ENCODE measurements around the gene OBP2A. TPM values are rescaled to one million over a fixed set of nuclear protein-coding genes. Genes with fewer than 3 reads are reported as not detected.

OBP2A gene
- polyA plus RNA-seq, 4 donors, result 0.09 TPM; not detected in 3

- FAIRE-seq, result no peak
- Histone ChIP-seq H3K4me3 (ENCODE audit: low read depth in 1 of 3, low read length in 3 of 3) (no peak overlapping the region), H3K9me3 (ENCODE audit: control insufficient read depth in 2 of 2, insufficient read depth in 1 of 2, low read depth in 1 of 2, low read length in 1 of 2) (no peaks in the 10 kb centered on the region), H3K36me3 (ENCODE audit: control insufficient read depth in 3 of 3, insufficient read depth in 2 of 3, low read depth in 1 of 3, low read length in 3 of 3) (no peaks in the 10 kb centered on the region), H3K27me3 (ENCODE audit: control insufficient read depth in 3 of 3, insufficient read depth in 3 of 3, low read length in 3 of 3) (no peaks in the 10 kb centered on the region), H3K4me1 (ENCODE audit: control insufficient read depth in 3 of 3, insufficient read depth in 2 of 3, low read depth in 1 of 3, low read length in 2 of 3) (no peaks in the 10 kb centered on the region), H3K27ac (ENCODE audit: low read depth in 1 of 3, low read length in 2 of 3) (no peak overlapping the region)
- no peak for DNase-seq
- WGBS, 3 donors, result 40 to 85% (median 77%) methylated on average over 1 of the region's 1 CpG
Observed at GRCh38 chr9:135563039-135563476, 17.1 kb downstream of the OBP2A start.

- WGBS, 3 donors, result 55 to 80% (median 67%) methylated on average over 12 of the region's 12 CpGs
- Histone ChIP-seq H3K9me3 (ENCODE audit: control insufficient read depth in 2 of 2, insufficient read depth in 1 of 2, low read depth in 1 of 2, low read length in 1 of 2) (no peaks in the 10 kb centered on the region), H3K4me3 (ENCODE audit: low read depth in 1 of 3, low read length in 3 of 3) (no peak overlapping the region), H3K36me3 (ENCODE audit: control insufficient read depth in 3 of 3, insufficient read depth in 2 of 3, low read depth in 1 of 3, low read length in 3 of 3) (no peaks in the 10 kb centered on the region), H3K27me3 (ENCODE audit: control insufficient read depth in 3 of 3, insufficient read depth in 3 of 3, low read length in 3 of 3) (peaks cover 0 to 2% (median 0%) of the 10 kb centered on the region in 3 donors), H3K4me1 (ENCODE audit: control insufficient read depth in 3 of 3, insufficient read depth in 2 of 3, low read depth in 1 of 3, low read length in 2 of 3) (no peaks in the 10 kb centered on the region), H3K27ac (ENCODE audit: low read depth in 1 of 3, low read length in 2 of 3) (no peak overlapping the region)
- FAIRE-seq, result no peak
- DNase-seq, result no peak
Observed at GRCh38 chr9:135563858-135564257, 17.9 kb downstream of the OBP2A start.

- no peak for DNase-seq
- Histone ChIP-seq H3K36me3 (ENCODE audit: control insufficient read depth in 3 of 3, insufficient read depth in 2 of 3, low read depth in 1 of 3, low read length in 3 of 3) (no peaks in the 10 kb centered on the region), H3K27me3 (ENCODE audit: control insufficient read depth in 3 of 3, insufficient read depth in 3 of 3, low read length in 3 of 3) (peaks cover 0 to 5% (median 0%) of the 10 kb centered on the region in 3 donors), H3K4me3 (ENCODE audit: low read depth in 1 of 3, low read length in 3 of 3) (no peak overlapping the region), H3K4me1 (ENCODE audit: control insufficient read depth in 3 of 3, insufficient read depth in 2 of 3, low read depth in 1 of 3, low read length in 2 of 3) (no peaks in the 10 kb centered on the region), H3K27ac (ENCODE audit: low read depth in 1 of 3, low read length in 2 of 3) (no peak overlapping the region), H3K9me3 (ENCODE audit: control insufficient read depth in 2 of 2, insufficient read depth in 1 of 2, low read depth in 1 of 2, low read length in 1 of 2) (no peaks in the 10 kb centered on the region)
- WGBS, 3 donors, result 66 to 71% (median 70%) methylated on average over 9 of the region's 9 CpGs
- no peak for FAIRE-seq
Observed at GRCh38 chr9:135565141-135565628, 19.3 kb downstream of the OBP2A start.

GRCh38 chr9:135565636-135566035 is 19.7 kb downstream of the OBP2A start:
- H3K27me3 ChIP-seq (ENCODE audit: control insufficient read depth in 3 of 3, insufficient read depth in 3 of 3, low read length in 3 of 3), result peaks cover 0 to 5% (median 3%) of the 10 kb centered on the region in 3 donors
- H3K36me3 ChIP-seq (ENCODE audit: control insufficient read depth in 3 of 3, insufficient read depth in 2 of 3, low read depth in 1 of 3, low read length in 3 of 3), result no peaks in the 10 kb centered on the region
- no peaks in the 10 kb centered on the region for H3K9me3 ChIP-seq (ENCODE audit: control insufficient read depth in 2 of 2, insufficient read depth in 1 of 2, low read depth in 1 of 2, low read length in 1 of 2)
- no peaks in the 10 kb centered on the region for H3K4me1 ChIP-seq (ENCODE audit: control insufficient read depth in 3 of 3, insufficient read depth in 2 of 3, low read depth in 1 of 3, low read length in 2 of 3)
- no peak for DNase-seq
- no peak for FAIRE-seq
- WGBS, 3 donors, result 54 to 61% (median 56%) methylated on average over 8 of the region's 8 CpGs
- no peak overlapping the region for H3K27ac ChIP-seq (ENCODE audit: low read depth in 1 of 3, low read length in 2 of 3)
- H3K4me3 ChIP-seq (ENCODE audit: low read depth in 1 of 3, low read length in 3 of 3), result no peak overlapping the region

- DNase-seq, result no peak
- H3K36me3 ChIP-seq (ENCODE audit: control insufficient read depth in 3 of 3, insufficient read depth in 2 of 3, low read depth in 1 of 3, low read length in 3 of 3), result no peaks in the 10 kb centered on the region
Observed at GRCh38 chr9:135566552-135566951, 20.6 kb downstream of the OBP2A start.

GRCh38 chr9:135567311-135567710 is 21.4 kb downstream of the OBP2A start:
- FAIRE-seq (no peak), DNase-seq (no peak)
- Histone ChIP-seq H3K36me3 (ENCODE audit: control insufficient read depth in 3 of 3, insufficient read depth in 2 of 3, low read depth in 1 of 3, low read length in 3 of 3) (no peaks in the 10 kb centered on the region), H3K4me3 (ENCODE audit: low read depth in 1 of 3, low read length in 3 of 3) (no peak overlapping the region), H3K27me3 (ENCODE audit: control insufficient read depth in 3 of 3, insufficient read depth in 3 of 3, low read length in 3 of 3) (peaks cover 0 to 5% (median 3%) of the 10 kb centered on the region in 3 donors), H3K9me3 (ENCODE audit: control insufficient read depth in 2 of 2, insufficient read depth in 1 of 2, low read depth in 1 of 2, low read length in 1 of 2) (no peaks in the 10 kb centered on the region), H3K4me1 (ENCODE audit: control insufficient read depth in 3 of 3, insufficient read depth in 2 of 3, low read depth in 1 of 3, low read length in 2 of 3) (no peaks in the 10 kb centered on the region), H3K27ac (ENCODE audit: low read depth in 1 of 3, low read length in 2 of 3) (no peak overlapping the region)
- WGBS, 3 donors, result 51 to 69% (median 55%) methylated on average over 9 of the region's 9 CpGs

More at GRCh38 chr9:135566552-135566951, 20.6 kb downstream of the OBP2A start:
- 57 to 65% (median 61%) methylated on average over 10 of the region's 10 CpGs for WGBS, 3 donors
- Histone ChIP-seq H3K27ac (ENCODE audit: low read depth in 1 of 3, low read length in 2 of 3) (no peak overlapping the region), H3K4me1 (ENCODE audit: control insufficient read depth in 3 of 3, insufficient read depth in 2 of 3, low read depth in 1 of 3, low read length in 2 of 3) (no peaks in the 10 kb centered on the region), H3K27me3 (ENCODE audit: control insufficient read depth in 3 of 3, insufficient read depth in 3 of 3, low read length in 3 of 3) (peaks cover 0 to 5% (median 3%) of the 10 kb centered on the region in 3 donors), H3K4me3 (ENCODE audit: low read depth in 1 of 3, low read length in 3 of 3) (no peak overlapping the region), H3K9me3 (ENCODE audit: control insufficient read depth in 2 of 2, insufficient read depth in 1 of 2, low read depth in 1 of 2, low read length in 1 of 2) (no peaks in the 10 kb centered on the region)
- FAIRE-seq, result no peak

GRCh38 chr9:135568026-135568425 is 22.1 kb downstream of the OBP2A start:
- H3K4me3 ChIP-seq (ENCODE audit: low read depth in 1 of 3, low read length in 3 of 3), result no peak overlapping the region
- no peak for FAIRE-seq
- no peaks in the 10 kb centered on the region for H3K4me1 ChIP-seq (ENCODE audit: control insufficient read depth in 3 of 3, insufficient read depth in 2 of 3, low read depth in 1 of 3, low read length in 2 of 3)
- H3K36me3 ChIP-seq (ENCODE audit: control insufficient read depth in 3 of 3, insufficient read depth in 2 of 3, low read depth in 1 of 3, low read length in 3 of 3), result no peaks in the 10 kb centered on the region
- H3K27ac ChIP-seq (ENCODE audit: low read depth in 1 of 3, low read length in 2 of 3), result no peak overlapping the region
- DNase-seq, result no peak
- WGBS, 3 donors, result 90 to 94% (median 92%) methylated on average over 6 of the region's 6 CpGs
- H3K27me3 ChIP-seq (ENCODE audit: control insufficient read depth in 3 of 3, insufficient read depth in 3 of 3, low read length in 3 of 3), result peaks cover 0 to 5% (median 3%) of the 10 kb centered on the region in 3 donors
- H3K9me3 ChIP-seq (ENCODE audit: control insufficient read depth in 2 of 2, insufficient read depth in 1 of 2, low read depth in 1 of 2, low read length in 1 of 2), result no peaks in the 10 kb centered on the region

- Histone ChIP-seq H3K4me1 (ENCODE audit: control insufficient read depth in 3 of 3, insufficient read depth in 2 of 3, low read depth in 1 of 3, low read length in 2 of 3) (no peaks in the 10 kb centered on the region), H3K4me3 (ENCODE audit: low read depth in 1 of 3, low read length in 3 of 3) (no peak overlapping the region), H3K36me3 (ENCODE audit: control insufficient read depth in 3 of 3, insufficient read depth in 2 of 3, low read depth in 1 of 3, low read length in 3 of 3) (no peaks in the 10 kb centered on the region), H3K27ac (ENCODE audit: low read depth in 1 of 3, low read length in 2 of 3) (no peak overlapping the region), H3K27me3 (ENCODE audit: control insufficient read depth in 3 of 3, insufficient read depth in 3 of 3, low read length in 3 of 3) (peaks cover 0 to 5% (median 3%) of the 10 kb centered on the region in 3 donors), H3K9me3 (ENCODE audit: control insufficient read depth in 2 of 2, insufficient read depth in 1 of 2, low read depth in 1 of 2, low read length in 1 of 2) (no peaks in the 10 kb centered on the region)
- 20 to 50% (median 28%) methylated on average over 3 of the region's 3 CpGs for WGBS, 3 donors
- DNase-seq (no peak), FAIRE-seq (no peak)
Observed at GRCh38 chr9:135570456-135570855, 24.5 kb downstream of the OBP2A start.

- DNase-seq (no peak), FAIRE-seq (no peak)
- Histone ChIP-seq H3K4me1 (ENCODE audit: control insufficient read depth in 3 of 3, insufficient read depth in 2 of 3, low read depth in 1 of 3, low read length in 2 of 3) (no peaks in the 10 kb centered on the region), H3K36me3 (ENCODE audit: control insufficient read depth in 3 of 3, insufficient read depth in 2 of 3, low read depth in 1 of 3, low read length in 3 of 3) (no peaks in the 10 kb centered on the region), H3K27ac (ENCODE audit: low read depth in 1 of 3, low read length in 2 of 3) (no peak overlapping the region), H3K27me3 (ENCODE audit: control insufficient read depth in 3 of 3, insufficient read depth in 3 of 3, low read length in 3 of 3) (peaks cover 0 to 5% (median 3%) of the 10 kb centered on the region in 3 donors), H3K9me3 (ENCODE audit: control insufficient read depth in 2 of 2, insufficient read depth in 1 of 2, low read depth in 1 of 2, low read length in 1 of 2) (no peaks in the 10 kb centered on the region), H3K4me3 (ENCODE audit: low read depth in 1 of 3, low read length in 3 of 3) (no peak overlapping the region)
- WGBS, 3 donors, result 86 to 93% (median 88%) methylated on average over 2 of the region's 2 CpGs
Observed at GRCh38 chr9:135572233-135572632, 26.3 kb downstream of the OBP2A start.

Measured in small intestine (tissue), 7 donors.